AML-193 (cell line): ENCODE measurements around the gene UBE2N.

ENCODE experiments used
- DNase-seq, 2 experiments: peaks; one replicate each; lab custom pipeline; 2025; lab: John Stamatoyannopoulos, UW

The UBE2N gene

GRCh38 chr12:93441617-93442410 is at the start of gene UBE2N:
Gene UBE2N (minus strand): TSS chr12:93441947. CDS start chr12:93441884, 63 bp downstream.
- peak; percentile 81 to 92 for DNase-seq

GRCh38 chr12:93484315-93484981 is 42.7 kb upstream of the UBE2N start:
- DNase-seq, result no peak

GRCh38 chr12:93483151-93483807 is 41.5 kb upstream of the UBE2N start:
- DNase-seq, result no peak

GRCh38 chr12:93482721-93483120 is 41.0 kb upstream of the UBE2N start:
- no peak for DNase-seq

GRCh38 chr12:93476555-93476954 is 34.8 kb upstream of the UBE2N start:
- DNase-seq, result no peak

GRCh38 chr12:93469386-93469785 is 27.6 kb upstream of the UBE2N start:
- DNase-seq, result no peak

- no peak for DNase-seq
These were observed 26.2 kb upstream of the UBE2N start for GRCh38 chr12:93468008-93468371.

- peak; percentile 78 to 91 for DNase-seq
These were observed 25.7 kb upstream of the UBE2N start, which contains the start of gene MRPL42 for GRCh38 chr12:93467351-93468007. Gene MRPL42 (plus strand): TSS chr12:93467514. CDS start chr12:93469286, 1,772 bp downstream.

GRCh38 chr12:93466625-93467350 is 25.0 kb upstream of the UBE2N start:
- no peak for DNase-seq

- no peak for DNase-seq
These were observed 24.1 kb upstream of the UBE2N start for GRCh38 chr12:93465841-93466240.

- no peak for DNase-seq
These were observed 19.8 kb upstream of the UBE2N start for GRCh38 chr12:93461503-93461902.

- no peak for DNase-seq
These were observed 19.2 kb upstream of the UBE2N start for GRCh38 chr12:93460902-93461301.

- DNase-seq, result peak in 1 of 2 experiments; percentile 42
These were observed 18.3 kb upstream of the UBE2N start for GRCh38 chr12:93460003-93460402.

GRCh38 chr12:93459097-93459496 is 17.4 kb upstream of the UBE2N start:
- DNase-seq, result no peak

GRCh38 chr12:93456077-93456476 is 14.3 kb upstream of the UBE2N start:
- no peak for DNase-seq

- DNase-seq, result no peak
These were observed 11.9 kb upstream of the UBE2N start for GRCh38 chr12:93453633-93454032.

GRCh38 chr12:93451423-93452158 is 9.8 kb upstream of the UBE2N start:
- no peak for DNase-seq

GRCh38 chr12:93449277-93449676 is 7.5 kb upstream of the UBE2N start:
- no peak for DNase-seq

- no peak for DNase-seq
These were observed 7.0 kb upstream of the UBE2N start for GRCh38 chr12:93448796-93449195.

GRCh38 chr12:93447555-93448290 is 6.0 kb upstream of the UBE2N start:
- no peak for DNase-seq
